Tongue (tissue), 2 donors: Measurements from ENCODE around the gene IRF2. TPM values are rescaled to one million over a fixed set of nuclear protein-coding genes. Genes with fewer than 3 reads are reported as not detected.

Source experiments
- DNase-seq: peaks from one replicate; pipeline ENCODE4 v3.0.0-alpha.2; 2015
- total RNA-seq: library from RNA; depleted of rRNA; stranded (reverse); fragments of >200 nt; gene quantifications from one replicate; pipeline ENCODE4 v1.2.3, GENCODE V29; 2014

The IRF2 gene
- total RNA-seq, 1 donor from 2014 or later, result 26.5 TPM

DNA sequence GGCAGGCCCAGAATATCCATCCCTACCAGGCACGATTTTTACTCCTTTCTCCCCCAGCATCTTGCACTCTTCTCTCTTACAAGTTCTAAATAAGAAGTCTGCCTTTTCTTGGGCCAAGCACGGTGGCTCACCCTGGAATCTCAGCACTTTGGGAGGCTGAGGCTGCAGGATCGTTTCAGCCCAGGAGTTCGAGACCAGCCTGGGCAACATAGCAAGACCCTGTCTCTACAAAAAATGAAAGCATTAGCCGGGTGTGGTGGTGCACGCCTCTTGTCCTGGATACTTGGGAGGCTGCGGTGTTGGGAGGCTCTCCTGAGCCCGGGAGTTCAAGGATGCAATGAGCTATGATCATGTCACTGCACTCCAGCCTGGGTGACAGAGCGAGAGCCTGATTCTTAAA is 64.8 kb downstream of the IRF2 start:
- no peak for DNase-seq

DNA sequence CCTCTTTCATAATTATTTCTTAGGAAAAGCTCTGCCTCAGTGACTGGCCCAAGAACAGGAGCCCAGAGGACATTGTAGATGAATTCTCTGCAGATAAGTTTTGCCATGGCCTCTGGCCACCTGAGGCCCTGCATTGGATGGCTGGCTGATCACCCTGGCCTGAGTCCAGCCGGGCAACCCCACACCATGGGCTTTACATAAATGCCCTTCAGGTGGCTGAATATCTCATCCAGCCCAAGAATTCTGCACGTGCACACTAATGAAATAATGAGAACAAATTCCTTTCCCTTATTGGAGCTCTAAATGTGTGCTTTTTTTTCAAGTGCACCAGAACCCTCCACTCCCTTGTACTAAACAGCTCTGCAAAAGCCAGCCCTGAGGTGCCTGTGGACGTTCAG is 65.7 kb downstream of the IRF2 start:
- DNase-seq, result no peak

- DNase-seq, result peak; percentile 58
Observed at GRCh38 chr4:184408021-184408683, 66.2 kb downstream of the IRF2 start.

GRCh38 chr4:184406958-184407391 is 67.4 kb downstream of the IRF2 start:
- DNase-seq, result peak; percentile 74

GRCh38 chr4:184404047-184404446 is 70.3 kb downstream of the IRF2 start:
- no peak for DNase-seq

GRCh38 chr4:184403384-184403781 is 71.0 kb downstream of the IRF2 start:
- DNase-seq, result no peak

DNA sequence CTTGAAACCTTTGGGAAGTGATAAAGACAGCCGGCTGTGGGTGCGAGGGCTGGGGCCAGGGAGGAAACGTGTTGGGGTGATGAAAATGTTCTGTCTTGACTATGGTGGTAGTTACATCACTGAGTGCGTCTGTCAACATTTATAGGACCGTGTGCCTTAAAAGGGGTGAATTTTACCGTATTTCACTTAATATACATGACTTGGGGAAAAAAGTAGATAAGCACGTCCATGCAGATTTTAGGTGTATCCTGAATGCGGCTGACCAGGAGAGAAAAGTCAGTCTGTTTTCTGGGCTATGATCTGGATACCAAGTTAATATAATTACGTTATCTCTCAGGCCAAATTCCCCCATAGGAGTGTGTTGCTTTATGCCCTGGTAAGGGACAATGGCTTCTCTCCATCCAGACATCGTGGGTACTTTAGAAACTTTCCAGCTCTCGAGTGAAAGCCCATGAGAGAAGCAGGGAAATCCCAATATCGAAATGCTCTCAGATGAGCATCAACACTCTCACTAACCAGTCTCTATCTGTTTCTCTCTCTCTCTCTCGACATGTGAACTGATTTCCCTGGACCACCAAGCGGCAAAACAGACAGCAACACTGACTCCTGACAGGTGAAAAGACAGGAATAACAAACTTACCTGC is 71.5 kb downstream of the IRF2 start:
- no peak for DNase-seq

DNA sequence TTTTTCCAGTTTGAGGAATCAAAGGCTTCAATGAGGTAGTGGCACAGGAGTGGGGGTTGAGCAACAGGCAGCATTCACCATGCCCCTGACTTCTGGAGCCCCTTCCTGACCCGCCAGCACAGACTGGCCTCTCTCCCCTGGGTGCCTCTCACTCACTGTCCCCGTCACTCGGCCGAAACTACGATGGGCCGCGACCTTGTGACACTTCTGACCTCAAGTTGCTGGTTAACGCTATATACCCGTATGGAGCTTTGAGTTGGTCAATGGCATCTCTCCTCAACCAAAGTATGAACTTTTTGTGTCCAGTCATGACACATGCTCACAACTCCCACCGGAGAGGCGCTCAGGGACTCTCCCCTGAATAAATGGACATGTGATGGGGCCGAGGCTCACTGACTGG is 72.1 kb downstream of the IRF2 start:
- DNase-seq, result no peak

- no peak for DNase-seq
Observed at GRCh38 chr4:184401397-184402171, 72.8 kb downstream of the IRF2 start.

DNA sequence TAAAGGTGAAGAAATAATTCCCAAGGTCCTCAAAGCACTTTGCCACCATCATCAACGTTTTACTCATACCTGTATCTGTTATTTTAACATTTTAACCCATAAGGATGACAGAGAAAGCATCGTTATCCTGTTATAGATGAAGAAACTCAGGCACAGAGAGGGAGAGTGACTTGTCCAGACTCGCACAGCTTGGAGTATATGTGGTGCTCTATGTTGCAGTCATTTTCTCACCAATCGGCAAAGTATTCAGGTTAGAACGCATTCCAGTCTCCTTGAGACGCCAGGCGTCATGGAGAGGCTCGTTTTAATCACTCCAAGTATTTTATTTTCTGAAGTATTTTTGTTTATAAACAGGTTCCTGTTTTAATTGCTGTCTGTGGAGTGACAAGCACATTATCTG is 73.5 kb downstream of the IRF2 start:
- DNase-seq, result no peak

GRCh38 chr4:184400375-184400870 is 73.9 kb downstream of the IRF2 start:
- DNase-seq, result peak; percentile 31

- DNase-seq, result no peak
Observed at GRCh38 chr4:184399512-184399908, 74.8 kb downstream of the IRF2 start.

GRCh38 chr4:184398741-184399511 is 75.4 kb downstream of the IRF2 start:
- no peak for DNase-seq

- DNase-seq, result no peak
Observed at GRCh38 chr4:184397516-184398163, 76.7 kb downstream of the IRF2 start.

DNA sequence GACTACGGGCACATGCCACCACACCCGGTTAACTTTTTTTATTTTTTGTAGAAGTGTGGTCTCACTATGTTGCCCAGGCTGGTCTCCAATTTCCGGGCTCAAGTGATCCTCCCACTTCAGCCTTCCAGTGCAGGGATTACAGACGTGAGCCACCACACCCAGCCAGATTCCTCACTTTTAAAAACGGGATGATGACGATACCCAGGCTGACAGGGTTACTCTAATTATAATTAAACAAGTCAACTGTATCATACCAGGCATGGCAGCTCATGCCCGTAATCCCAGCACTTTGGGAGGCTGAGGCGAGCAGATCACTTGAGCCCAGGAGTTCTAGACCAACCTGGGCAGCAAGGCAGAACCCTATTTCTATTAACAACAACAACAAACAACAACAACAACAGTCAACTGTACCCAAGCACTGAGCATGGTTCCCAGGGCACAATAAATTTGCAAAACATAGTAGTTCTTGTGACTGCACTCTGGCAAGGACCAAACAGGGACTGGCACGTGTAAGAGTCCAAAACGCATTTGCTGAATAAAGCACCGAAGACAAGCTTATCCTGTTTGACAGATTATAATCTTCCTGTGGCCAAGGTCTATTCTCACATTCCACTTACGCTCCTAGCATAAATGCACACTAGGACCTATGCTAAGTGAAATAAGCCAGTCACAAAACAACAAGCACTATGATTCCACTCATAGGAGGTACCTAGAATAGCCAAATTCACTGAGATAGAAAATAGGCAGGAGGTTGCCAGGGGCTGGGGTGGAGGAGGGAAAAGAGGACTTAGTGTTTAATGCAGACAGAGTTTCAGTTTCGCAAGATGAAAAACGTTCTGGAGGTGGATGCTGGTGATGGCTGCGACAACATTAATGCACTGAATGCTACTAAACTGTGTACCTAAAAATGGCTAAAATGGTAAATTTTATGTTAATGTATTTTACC is 77.5 kb downstream of the IRF2 start:
- DNase-seq, result no peak

- no peak for DNase-seq
Observed at GRCh38 chr4:184395971-184396391, 78.4 kb downstream of the IRF2 start.

GRCh38 chr4:184395451-184395917 is 78.9 kb downstream of the IRF2 start:
- DNase-seq, result no peak

- DNase-seq, result no peak
Observed at GRCh38 chr4:184392748-184393559, 81.4 kb downstream of the IRF2 start.

DNA sequence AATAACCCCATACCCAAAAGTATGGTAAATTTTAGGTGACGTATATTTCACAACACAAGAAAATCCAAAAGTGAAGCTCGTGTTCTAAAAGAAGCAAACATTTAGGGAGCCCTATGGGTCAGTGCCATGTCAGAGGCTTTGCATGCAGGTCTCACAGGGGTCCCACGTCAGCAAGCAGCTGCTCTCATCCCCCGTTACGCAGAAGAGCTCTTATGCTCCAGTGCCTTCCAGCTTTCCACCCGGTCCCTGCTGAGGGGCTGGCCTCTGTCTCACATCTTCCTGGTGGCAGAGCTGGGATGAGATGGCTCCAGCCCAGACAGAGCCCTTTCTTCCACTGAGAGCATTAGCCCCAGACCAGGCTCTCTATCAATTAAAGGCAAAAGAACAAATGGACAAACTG is 82.0 kb downstream of the IRF2 start:
- DNase-seq, result no peak
